C4-2B (cell line): ENCODE results near the gene SEMA6A.

Experiments
- H3K27ac ChIP-seq: fragments of 450-650 bp; 2 replicates; pipeline ENCODE4 v1.5.1; 2017
- CTCF ChIP-seq: fragments of 450-650 bp; conservative IDR thresholded peaks from 2 replicates; pipeline ENCODE4 v1.5.1; 2017; ENCODE audit warnings: mild to moderate bottlenecking
- ZFX ChIP-seq: fragments of 450-650 bp; IDR thresholded peaks from 2 replicates; pipeline ENCODE4 v1.6.1; 2017

Gene SEMA6A

GRCh38 chr5:116521173-116521872 is 53.3 kb downstream of the SEMA6A start:
- no peak for TF ChIP-seq ZFX
- no peak for TF ChIP-seq CTCF
- no peak overlapping the region for H3K27ac ChIP-seq

GRCh38 chr5:116520771-116521170 is 53.9 kb downstream of the SEMA6A start:
- TF ChIP-seq CTCF: no peak
- no peak for TF ChIP-seq ZFX
- H3K27ac ChIP-seq: no peak overlapping the region

GRCh38 chr5:116518423-116518822 is 56.2 kb downstream of the SEMA6A start:
- no peak overlapping the region for H3K27ac ChIP-seq

GRCh38 chr5:116517488-116517887 is 57.1 kb downstream of the SEMA6A start:
- H3K27ac ChIP-seq: no peak overlapping the region
- TF ChIP-seq CTCF (no peak), ZFX (no peak)

More at GRCh38 chr5:116518423-116518822, 56.2 kb downstream of the SEMA6A start:
- no peak for TF ChIP-seq CTCF
- TF ChIP-seq ZFX: no peak

- TF ChIP-seq CTCF: no peak
- TF ChIP-seq ZFX: no peak
Observed at GRCh38 chr5:116516021-116516420, 58.6 kb downstream of the SEMA6A start.

GRCh38 chr5:116514421-116514970 is 60.1 kb downstream of the SEMA6A start:
- H3K27ac ChIP-seq: no peak overlapping the region
- TF ChIP-seq CTCF (no peak), ZFX (no peak)

More at GRCh38 chr5:116516021-116516420, 58.6 kb downstream of the SEMA6A start:
- no peak overlapping the region for H3K27ac ChIP-seq

- TF ChIP-seq ZFX (no peak), CTCF (no peak)
Observed at GRCh38 chr5:116510517-116510916, 64.1 kb downstream of the SEMA6A start.

More at GRCh38 chr5:116510517-116510916, 64.1 kb downstream of the SEMA6A start:
- no peak overlapping the region for H3K27ac ChIP-seq
